ENCODE results near the gene APBB2.
"Not testable (repeated sequence)": the region's sequence is repeated elsewhere in the genome, so short reads cannot be mapped to it uniquely, and the experiment has no call there.

Gene APBB2

GRCh38 chr4:40939856-40940255 is 274.5 kb downstream of the APBB2 start:
- no peak for DNase-seq (ENCODE audit: low spot score)

GRCh38 chr4:40938337-40938736 is 276.0 kb downstream of the APBB2 start:
- no peak for DNase-seq (ENCODE audit: low spot score)

GRCh38 chr4:40937140-40937725 is 277.1 kb downstream of the APBB2 start:
- no peak for DNase-seq (ENCODE audit: low spot score)

- no peak for DNase-seq (ENCODE audit: low spot score)
Measured at GRCh38 chr4:40934676-40935075, 279.7 kb downstream of the APBB2 start.

- peak; percentile 93 for DNase-seq (ENCODE audit: low spot score)
Measured at GRCh38 chr4:40933272-40934053, 280.9 kb downstream of the APBB2 start.

- no peak for DNase-seq (ENCODE audit: low spot score)
Measured at GRCh38 chr4:40931841-40932240, 282.5 kb downstream of the APBB2 start.

- no peak for DNase-seq (ENCODE audit: low spot score)
Measured at GRCh38 chr4:40931238-40931637, 283.1 kb downstream of the APBB2 start.

- no peak for DNase-seq (ENCODE audit: low spot score)
Measured at GRCh38 chr4:40927074-40927473, 287.3 kb downstream of the APBB2 start.

GRCh38 chr4:40924793-40925117 is 289.6 kb downstream of the APBB2 start:
- no peak for DNase-seq (ENCODE audit: low spot score)

- DNase-seq (ENCODE audit: low spot score), result peak; percentile 31
Measured at GRCh38 chr4:40924096-40924792, 290.1 kb downstream of the APBB2 start.

- DNase-seq (ENCODE audit: low spot score), result peak; percentile 86
Measured at GRCh38 chr4:40923316-40924095, 290.8 kb downstream of the APBB2 start.

GRCh38 chr4:40919976-40920375 is 294.4 kb downstream of the APBB2 start:
- DNase-seq (ENCODE audit: low spot score), result not testable (repeated sequence)

GRCh38 chr4:40918330-40918729 is 296.0 kb downstream of the APBB2 start:
- no peak for DNase-seq (ENCODE audit: low spot score)

GRCh38 chr4:40916880-40917279 is 297.5 kb downstream of the APBB2 start:
- no peak for DNase-seq (ENCODE audit: low spot score)

- DNase-seq (ENCODE audit: low spot score), result no peak
Measured at GRCh38 chr4:40916218-40916555, 298.2 kb downstream of the APBB2 start.

- DNase-seq (ENCODE audit: low spot score), result no peak
Measured at GRCh38 chr4:40915318-40916217, 298.8 kb downstream of the APBB2 start.

GRCh38 chr4:40912460-40913184 is 301.7 kb downstream of the APBB2 start:
- no peak for DNase-seq (ENCODE audit: low spot score)

- no peak for DNase-seq (ENCODE audit: low spot score)
Measured at GRCh38 chr4:40910706-40911105, 303.6 kb downstream of the APBB2 start.

- no peak for DNase-seq (ENCODE audit: low spot score)
Measured at GRCh38 chr4:40909363-40909876, 304.9 kb downstream of the APBB2 start.

GRCh38 chr4:40908702-40909362 is 305.5 kb downstream of the APBB2 start:
- peak; percentile 51 for DNase-seq (ENCODE audit: low spot score)
